ENCODE measurements around the gene PACRGL.

- TF ChIP-seq KDM5A (IDR thresholded peaks at IDR 0.05) (no peak), ELK1 (IDR thresholded peaks at IDR 0.05; ENCODE audit: low read depth, low read length) (no peak), NR3C1 (IDR thresholded peaks at IDR 0.05) (no peak)
Measured at GRCh38 chr4:20662851-20663250, 37.4 kb upstream of the PACRGL start.

All from A549 (cell line).